Suprapubic skin (tissue), 4 donors: Measurements from ENCODE around the gene NIPBL.
"Not testable (repeated sequence)": the region's sequence is repeated elsewhere in the genome, so short reads cannot be mapped to it uniquely, and the experiment has no call there.

Source experiments
- EP300 ChIP-seq: sonication (generic); formaldehyde crosslinking; IDR thresholded peaks from one replicate; pipeline ENCODE4 v1.6.1; 2017; ENCODE audit warnings: antibody characterized with exemption
- POLR2A ChIP-seq, 2 donors: fragments of 450-650 bp; IDR thresholded peaks; one replicate each; pipeline ENCODE4 v1.6.1; 2017; ENCODE audit warnings: antibody characterized with exemption in 2 of 2, mild to moderate bottlenecking in 2 of 2, moderate library complexity in 2 of 2
- POLR2AphosphoS5 ChIP-seq, 3 donors: sonication (generic); formaldehyde crosslinking; IDR thresholded peaks; one replicate each; pipeline ENCODE4 v1.6.1; 2017; ENCODE audit warnings: antibody characterized with exemption in 3 of 3
- TF ChIP-seq, protein P1 (sequence below), 2 donors: fragments of 200-600 bp in 1 of 2; fragments of 450-650 bp in 1 of 2; sonication (generic) in 1 of 2; IDR thresholded peaks; one replicate each; pipeline ENCODE4 v1.5.1; 2016 to 2019; ENCODE audit warnings: antibody characterized with exemption in 2 of 2, mild to moderate bottlenecking in 1 of 2, moderate library complexity in 1 of 2

DNA sequence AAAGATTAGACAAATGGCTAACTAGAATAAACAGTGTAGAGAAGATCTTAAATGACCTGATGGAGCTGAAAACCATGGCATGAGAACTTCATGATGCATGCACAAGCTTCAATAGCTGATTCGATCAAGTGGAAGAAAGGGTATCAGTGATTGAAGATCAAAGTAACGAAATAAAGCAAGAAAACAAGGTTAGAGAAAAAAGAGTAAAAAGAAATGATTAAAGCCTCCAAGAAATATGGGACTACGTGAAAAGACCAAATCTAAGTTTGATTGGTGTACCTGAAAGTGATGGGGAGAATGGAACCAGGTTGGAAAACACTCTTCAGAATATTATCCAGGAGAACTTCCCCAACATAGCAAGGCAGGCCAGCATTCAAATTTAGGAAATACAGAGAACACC lies 28.0 kb upstream of the NIPBL start:
- TF ChIP-seq, protein P1, sequence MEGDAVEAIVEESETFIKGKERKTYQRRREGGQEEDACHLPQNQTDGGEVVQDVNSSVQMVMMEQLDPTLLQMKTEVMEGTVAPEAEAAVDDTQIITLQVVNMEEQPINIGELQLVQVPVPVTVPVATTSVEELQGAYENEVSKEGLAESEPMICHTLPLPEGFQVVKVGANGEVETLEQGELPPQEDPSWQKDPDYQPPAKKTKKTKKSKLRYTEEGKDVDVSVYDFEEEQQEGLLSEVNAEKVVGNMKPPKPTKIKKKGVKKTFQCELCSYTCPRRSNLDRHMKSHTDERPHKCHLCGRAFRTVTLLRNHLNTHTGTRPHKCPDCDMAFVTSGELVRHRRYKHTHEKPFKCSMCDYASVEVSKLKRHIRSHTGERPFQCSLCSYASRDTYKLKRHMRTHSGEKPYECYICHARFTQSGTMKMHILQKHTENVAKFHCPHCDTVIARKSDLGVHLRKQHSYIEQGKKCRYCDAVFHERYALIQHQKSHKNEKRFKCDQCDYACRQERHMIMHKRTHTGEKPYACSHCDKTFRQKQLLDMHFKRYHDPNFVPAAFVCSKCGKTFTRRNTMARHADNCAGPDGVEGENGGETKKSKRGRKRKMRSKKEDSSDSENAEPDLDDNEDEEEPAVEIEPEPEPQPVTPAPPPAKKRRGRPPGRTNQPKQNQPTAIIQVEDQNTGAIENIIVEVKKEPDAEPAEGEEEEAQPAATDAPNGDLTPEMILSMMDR (IDR thresholded peaks at IDR 0.05), result not testable (repeated sequence)
- TF ChIP-seq POLR2A (IDR thresholded peaks at IDR 0.05); POLR2AphosphoS5 (IDR thresholded peaks at IDR 0.05); EP300: not testable (repeated sequence)
